Liver (tissue), 3 donors: ENCODE data around the gene SHLD2.
"Not testable (repeated sequence)": the region's sequence is repeated elsewhere in the genome, so short reads cannot be mapped to it uniquely, and the experiment has no call there.

Experiments used
- CTCF ChIP-seq: fragments of 150-350 bp; IDR thresholded peaks from 2 replicates; pipeline ENCODE4 v1.5.1; 2017; ENCODE audit warnings: improper control_type of control experiment, low read depth, low read length; ENCODE audit not compliant: missing input control
- GABPA ChIP-seq, 2 donors: IDR thresholded peaks in 1 of 2; conservative IDR thresholded peaks in 1 of 2; 2 replicates each; pipeline ENCODE4 v1.6.1; 2016; ENCODE audit warnings: antibody characterized with exemption in 2 of 2, mild to moderate bottlenecking in 1 of 2, moderate library complexity in 1 of 2
- JUND ChIP-seq, 2 donors: IDR thresholded peaks; 2 replicates each; pipeline ENCODE4 v1.6.1; 2016; ENCODE audit warnings: antibody characterized with exemption in 2 of 2
- NR2F2 ChIP-seq: IDR thresholded peaks from 2 replicates; pipeline ENCODE4 v1.6.1; 2016; ENCODE audit warnings: antibody characterized with exemption
- RAD21 ChIP-seq, 2 donors: IDR thresholded peaks; 2 replicates each; pipeline ENCODE4 v1.6.1; 2016; ENCODE audit warnings: antibody characterized with exemption in 2 of 2, mild to moderate bottlenecking in 2 of 2
- YY1 ChIP-seq: IDR thresholded peaks from 2 replicates; pipeline ENCODE4 v1.6.1; 2016; ENCODE audit warnings: antibody characterized with exemption, mild to moderate bottlenecking
- TF ChIP-seq, protein P1 (sequence below): IDR thresholded peaks from 2 replicates; pipeline ENCODE4 v1.6.1; 2016; ENCODE audit warnings: antibody characterized with exemption, mild to moderate bottlenecking
- TF ChIP-seq, protein P2 (sequence below): IDR thresholded peaks from 2 replicates; pipeline ENCODE4 v1.6.1; 2016; ENCODE audit warnings: antibody characterized with exemption
- donor health status: healthy.
- donor health status: healthy.

DNA sequence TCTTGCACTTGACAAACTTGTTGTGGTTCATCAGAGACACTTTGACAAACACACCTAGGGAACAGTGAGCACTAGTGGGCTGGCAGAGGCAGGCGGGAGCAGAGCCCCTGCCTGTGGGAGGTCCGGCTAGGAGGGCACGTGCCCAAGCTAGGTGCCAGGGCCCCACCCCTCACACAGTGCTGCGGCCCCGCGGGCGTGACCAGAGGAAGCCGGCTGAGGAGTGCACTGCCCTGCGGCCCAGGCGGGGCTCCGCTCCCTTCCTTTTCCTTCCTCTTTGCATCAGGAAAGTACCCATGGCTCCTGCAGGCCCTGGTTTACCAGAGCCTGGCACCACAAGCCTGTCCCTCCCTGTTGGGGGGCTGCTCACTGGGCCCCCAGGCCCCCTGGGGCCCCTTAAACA lies 121.1 kb downstream of the SHLD2 start:
- not testable (repeated sequence) for TF ChIP-seq CTCF; GABPA (IDR thresholded peaks at IDR 0.05 in 1 of 2, conservative IDR thresholded peaks at IDR 0.05 in 1 of 2); RAD21 (IDR thresholded peaks at IDR 0.05); JUND (IDR thresholded peaks at IDR 0.05); YY1; NR2F2
- TF ChIP-seq, protein P1, sequence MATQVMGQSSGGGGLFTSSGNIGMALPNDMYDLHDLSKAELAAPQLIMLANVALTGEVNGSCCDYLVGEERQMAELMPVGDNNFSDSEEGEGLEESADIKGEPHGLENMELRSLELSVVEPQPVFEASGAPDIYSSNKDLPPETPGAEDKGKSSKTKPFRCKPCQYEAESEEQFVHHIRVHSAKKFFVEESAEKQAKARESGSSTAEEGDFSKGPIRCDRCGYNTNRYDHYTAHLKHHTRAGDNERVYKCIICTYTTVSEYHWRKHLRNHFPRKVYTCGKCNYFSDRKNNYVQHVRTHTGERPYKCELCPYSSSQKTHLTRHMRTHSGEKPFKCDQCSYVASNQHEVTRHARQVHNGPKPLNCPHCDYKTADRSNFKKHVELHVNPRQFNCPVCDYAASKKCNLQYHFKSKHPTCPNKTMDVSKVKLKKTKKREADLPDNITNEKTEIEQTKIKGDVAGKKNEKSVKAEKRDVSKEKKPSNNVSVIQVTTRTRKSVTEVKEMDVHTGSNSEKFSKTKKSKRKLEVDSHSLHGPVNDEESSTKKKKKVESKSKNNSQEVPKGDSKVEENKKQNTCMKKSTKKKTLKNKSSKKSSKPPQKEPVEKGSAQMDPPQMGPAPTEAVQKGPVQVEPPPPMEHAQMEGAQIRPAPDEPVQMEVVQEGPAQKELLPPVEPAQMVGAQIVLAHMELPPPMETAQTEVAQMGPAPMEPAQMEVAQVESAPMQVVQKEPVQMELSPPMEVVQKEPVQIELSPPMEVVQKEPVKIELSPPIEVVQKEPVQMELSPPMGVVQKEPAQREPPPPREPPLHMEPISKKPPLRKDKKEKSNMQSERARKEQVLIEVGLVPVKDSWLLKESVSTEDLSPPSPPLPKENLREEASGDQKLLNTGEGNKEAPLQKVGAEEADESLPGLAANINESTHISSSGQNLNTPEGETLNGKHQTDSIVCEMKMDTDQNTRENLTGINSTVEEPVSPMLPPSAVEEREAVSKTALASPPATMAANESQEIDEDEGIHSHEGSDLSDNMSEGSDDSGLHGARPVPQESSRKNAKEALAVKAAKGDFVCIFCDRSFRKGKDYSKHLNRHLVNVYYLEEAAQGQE, result not testable (repeated sequence)
- TF ChIP-seq, protein P2, sequence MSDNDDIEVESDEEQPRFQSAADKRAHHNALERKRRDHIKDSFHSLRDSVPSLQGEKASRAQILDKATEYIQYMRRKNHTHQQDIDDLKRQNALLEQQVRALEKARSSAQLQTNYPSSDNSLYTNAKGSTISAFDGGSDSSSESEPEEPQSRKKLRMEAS, result not testable (repeated sequence)
